IMR-90 (cell line): ENCODE measurements around the gene ALLC. TPM values are rescaled to one million over a fixed set of nuclear protein-coding genes. Genes with fewer than 3 reads are reported as not detected.

ENCODE experiments used
- ATAC-seq: fragments of 200-7000 bp; cut with Tn5 transposase; 2 replicates; pipeline ENCODE4 v1.9.1; 2020; ENCODE audit warnings: low read depth, mild to moderate bottlenecking, moderate library complexity
- BruUV-seq: library from RNA; stranded (reverse); fragments of 400-500 nt; replicated peaks from 2 replicates; lab custom pipeline; 2021; lab: Mats Ljungman, UMichigan
- CTCF ChIA-PET: fragments of 300-600 bp; formaldehyde crosslinking; extraction: SDS; loops from one replicate; lab custom pipeline; 2021; ENCODE audit warnings: antibody characterized with exemption; lab: Yijun Ruan, JAX
- POLR2A ChIA-PET: fragments of 300-600 bp; sonication (Branson Sonifier 250); formaldehyde crosslinking; loops from one replicate; lab custom pipeline; 2022; ENCODE audit warnings: antibody characterized with exemption; ENCODE audit not compliant: unreplicated experiment; lab: Charles Lee
- DNase-seq: peaks from one replicate; pipeline ENCODE4 v3.0.0; 2013
- H2AFZ ChIP-seq: replicated peaks from 2 replicates; pipeline ENCODE3; 2013; ENCODE audit warnings: low read length, mild to moderate bottlenecking; ENCODE audit not compliant: poor library complexity
- H2AK5ac ChIP-seq: 2 replicates; pipeline ENCODE4 v1.6.1; 2013; ENCODE audit warnings: low read depth, low read length, inconsistent platforms
- H2AK9ac ChIP-seq: replicated peaks from 2 replicates; pipeline ENCODE3; 2013; ENCODE audit warnings: mild to moderate bottlenecking, low read depth, low read length, moderate library complexity; ENCODE audit not compliant: poor library complexity
- H2BK120ac ChIP-seq: 2 replicates; pipeline ENCODE4 v1.6.1; 2013; ENCODE audit warnings: low read depth, low read length, inconsistent platforms
- H2BK15ac ChIP-seq: 3 replicates; pipeline ENCODE4 v1.6.1; 2013; ENCODE audit warnings: low read depth, low read length, inconsistent platforms
- H2BK20ac ChIP-seq: 2 replicates; pipeline ENCODE4 v1.6.1; 2013; ENCODE audit warnings: low read depth, mild to moderate bottlenecking, inconsistent platforms, low read length, moderate library complexity
- H2BK5ac ChIP-seq: 2 replicates; pipeline ENCODE4 v1.6.1; 2013; ENCODE audit warnings: mild to moderate bottlenecking, low read depth, low read length, inconsistent platforms; ENCODE audit not compliant: poor library complexity, severe bottlenecking
- H3K14ac ChIP-seq: replicated peaks from 2 replicates; pipeline ENCODE4 v1.6.1; 2013; ENCODE audit warnings: low read depth, low read length, inconsistent platforms
- H3K18ac ChIP-seq: 2 replicates; pipeline ENCODE4 v1.6.1; 2013; ENCODE audit warnings: low read depth, low read length, control low read depth
- H3K23ac ChIP-seq: 2 replicates; pipeline ENCODE4 v1.6.1; 2013; ENCODE audit warnings: low read depth, low read length, inconsistent platforms
- H3K27ac ChIP-seq: 2 replicates; pipeline ENCODE4 v1.5.1; 2013; ENCODE audit warnings: mild to moderate bottlenecking, control low read depth, low read length; ENCODE audit not compliant: insufficient read depth
- H3K27me3 ChIP-seq: 2 replicates; pipeline ENCODE4 v1.6.1; 2013; ENCODE audit warnings: low read length; ENCODE audit not compliant: control insufficient read depth, insufficient read depth
- H3K36me3 ChIP-seq: 2 replicates; pipeline ENCODE4 v1.6.1; 2013; ENCODE audit warnings: low read length, mixed read lengths; ENCODE audit not compliant: control insufficient read depth, insufficient read depth
- H3K4ac ChIP-seq: 2 replicates; pipeline ENCODE4 v1.6.1; 2013; ENCODE audit warnings: low read depth, low read length, inconsistent platforms
- H3K4me1 ChIP-seq: 2 replicates; pipeline ENCODE4 v1.6.1; 2013; ENCODE audit warnings: low read length, mixed read lengths; ENCODE audit not compliant: control insufficient read depth, insufficient read depth
- H3K4me2 ChIP-seq: 2 replicates; pipeline ENCODE4 v1.6.1; 2013; ENCODE audit warnings: low read depth, mild to moderate bottlenecking, control low read depth, low read length, moderate library complexity
- H3K4me3 ChIP-seq: 2 replicates; pipeline ENCODE4 v1.5.1; 2013; ENCODE audit warnings: low read depth, mild to moderate bottlenecking, control low read depth, low read length, moderate library complexity; ENCODE audit not compliant: insufficient read depth
- H3K56ac ChIP-seq: 2 replicates; pipeline ENCODE4 v1.6.1; 2013; ENCODE audit warnings: low read length, inconsistent platforms; ENCODE audit not compliant: insufficient read depth; ENCODE audit errors: extremely low read depth
- H3K79me1 ChIP-seq, 2 experiments: 2 replicates each; pipeline ENCODE4 v1.6.1; 2013; ENCODE audit warnings: low read length in 2 of 2, inconsistent platforms in 1 of 2, low read depth in 1 of 2
- H3K9ac ChIP-seq: 2 replicates; pipeline ENCODE4 v1.6.1; 2013; ENCODE audit warnings: low read depth, low read length, control low read depth
- H3K9me1 ChIP-seq: 2 replicates; pipeline ENCODE4 v1.6.1; 2013; ENCODE audit warnings: low read length, inconsistent platforms; ENCODE audit not compliant: insufficient read depth
- H3K9me3 ChIP-seq: 2 replicates; pipeline ENCODE4 v1.6.1; 2013; ENCODE audit warnings: low read length; ENCODE audit not compliant: control insufficient read depth, insufficient read depth
- H4K20me1 ChIP-seq: 2 replicates; pipeline ENCODE4 v1.6.1; 2013; ENCODE audit warnings: low read length, inconsistent platforms; ENCODE audit not compliant: insufficient read depth
- H4K5ac ChIP-seq: 2 replicates; pipeline ENCODE4 v1.6.1; 2013; ENCODE audit warnings: mild to moderate bottlenecking, low read depth, low read length, control low read depth
- H4K8ac ChIP-seq, 2 experiments: 2 replicates each; pipeline ENCODE4 v1.6.1; 2013; ENCODE audit warnings: low read depth in 2 of 2, low read length in 2 of 2, control low read depth in 1 of 2, inconsistent platforms in 1 of 2
- H4K91ac ChIP-seq: 2 replicates; pipeline ENCODE4 v1.6.1; 2013; ENCODE audit warnings: low read depth, low read length, inconsistent platforms; ENCODE audit not compliant: insufficient read depth
- POLR2A ChIP-seq: IDR thresholded peaks from 2 replicates; pipeline ENCODE4 v1.6.1; 2012; ENCODE audit warnings: mild to moderate bottlenecking, low read depth, low read length
- SMC3 ChIP-seq: fragments of 150-350 bp; IDR thresholded peaks from 2 replicates; pipeline ENCODE4 v1.6.1; 2016; ENCODE audit warnings: low read depth, mild to moderate bottlenecking, antibody characterized with exemption, low read length, moderate library complexity
- WGBS, 2 experiments: methylation state at CpG; one replicate each; pipeline versions ENCODE4 v1.1.5 to v1.1.7; 2013; ENCODE audit warnings: missing lambda C conversion rate in 2 of 2; ENCODE audit not compliant: insufficient read length in 1 of 2; ENCODE audit errors: extremely low coverage in 2 of 2; 5-methylcytosine and 5-hydroxymethylcytosine counted together
- dilution Hi-C: fragments of 300-500 bp; cut with HindIII; formaldehyde crosslinking; loops from one replicate; pipeline ENCODE4 v1.14.3; 2018; ENCODE audit warnings: low sequenced_read_pairs; ENCODE audit not compliant: unreplicated experiment
- in situ Hi-C: fragments of 300-500 bp; cut with MboI; formaldehyde crosslinking; loops from 3 replicates; pipeline ENCODE4 v1.14.3; 2019; ENCODE audit warnings: low sequenced_read_pairs, inconsistent platforms, mixed read lengths
- intact Hi-C: fragments of 100-400 bp; cut with micrococcal nuclease; formaldehyde crosslinking; loops from 2 replicates; pipeline ENCODE4 v1.10.0; 2022
- polyA plus RNA-seq, 3 experiments: library from polyadenylated mRNA; depleted of rRNA; stranded (reverse); fragments of >200 nt; gene quantifications; 2 replicates each; pipeline ENCODE4 v1.2.3, GENCODE V29; 2012; ENCODE audit warnings: low replicate concordance in 1 of 3
- total RNA-seq: library from RNA; depleted of rRNA; stranded (reverse); fragments of >200 nt; gene quantifications from 2 replicates; pipeline ENCODE4 v1.2.3, GENCODE V29; 2012
- TF ChIP-seq, protein P1 (sequence below): conservative IDR thresholded peaks from 2 replicates; pipeline ENCODE4 v1.5.1; 2012; ENCODE audit warnings: mild to moderate bottlenecking, low read depth, low read length, improper control_type of control experiment

Gene ALLC
- total and polyA plus RNA-seq, 2 of the 4 experiments (the other 2 are of a cell fraction) = not detected

DNA sequence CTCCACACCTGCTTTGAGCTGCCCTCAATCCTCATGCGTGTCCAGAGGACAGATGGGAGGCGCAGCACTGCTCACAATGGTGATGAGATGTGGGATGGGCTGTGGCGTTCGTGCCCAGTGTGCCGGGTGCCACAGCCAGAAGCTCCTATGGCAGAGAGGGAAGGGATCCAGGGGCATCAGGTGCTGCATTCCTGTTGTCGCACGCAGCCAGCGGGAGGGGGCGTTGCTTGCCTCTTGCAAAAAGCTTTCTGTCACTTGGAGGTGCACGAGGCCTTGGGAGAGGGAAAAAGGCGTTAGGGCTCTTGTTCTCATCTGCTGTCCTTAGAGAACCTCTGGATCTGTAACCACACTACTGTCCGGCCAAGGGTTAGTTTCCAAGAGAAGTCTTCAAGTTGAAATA lies 29.2 kb upstream of the ALLC start:
- Histone ChIP-seq H3K27me3 (no peaks in the 10 kb centered on the region), H2BK15ac (no peak overlapping the region), H3K4me1 (peaks cover 15% of the 10 kb centered on the region; the same call in 1 of the 2 replicates), H3K23ac (no peak overlapping the region), H2BK20ac (no peak overlapping the region), H2BK120ac (no peak overlapping the region), H3K56ac (no peak overlapping the region), H4K5ac (no peak overlapping the region), H3K36me3 (no peaks in the 10 kb centered on the region), H3K9me1 (peaks cover 16% of the 10 kb centered on the region), H3K14ac (no peak overlapping the region), H3K9me3 (peaks cover 3% of the 10 kb centered on the region; the same call in 1 of the 2 replicates), H3K4me3 (no peak overlapping the region), H3K4ac (no peak overlapping the region; the same call in 1 of the 2 replicates), H4K8ac (no peak overlapping the region), H3K4me2 (no peak overlapping the region), H3K9ac (no peak overlapping the region), H2AK5ac (no peak overlapping the region), H4K91ac (no peak overlapping the region), H2BK5ac (no peak overlapping the region), H3K27ac (no peak overlapping the region), H3K18ac (no peak overlapping the region), H3K79me1 (no peaks in the 10 kb centered on the region; a peak in 1 of 4 replicates), H2AFZ (no peak overlapping the region), H4K20me1 (no peaks in the 10 kb centered on the region), H2AK9ac (no peak overlapping the region)
- ChIA-PET CTCF (interaction anchor here (0.9 to 1.1 kb wide), 2 partner anchors 24 to 44 kb away, joined by 3 read pairs; no protein-coding TSS in a partner anchor), POLR2A (no interaction called here)
- DNase-seq (no peak), ATAC-seq (no peak)
- 63% methylated on average over 5 of the region's 12 CpGs; no CpG with 5 or more reads in 1 of the 2 experiments for WGBS, 2 experiments
- dilution Hi-C loops (no loop called here), intact Hi-C loops (no loop called here), in situ Hi-C loops (no loop called here)
- BruUV-seq = no TSS peak
- TF ChIP-seq, protein P1, sequence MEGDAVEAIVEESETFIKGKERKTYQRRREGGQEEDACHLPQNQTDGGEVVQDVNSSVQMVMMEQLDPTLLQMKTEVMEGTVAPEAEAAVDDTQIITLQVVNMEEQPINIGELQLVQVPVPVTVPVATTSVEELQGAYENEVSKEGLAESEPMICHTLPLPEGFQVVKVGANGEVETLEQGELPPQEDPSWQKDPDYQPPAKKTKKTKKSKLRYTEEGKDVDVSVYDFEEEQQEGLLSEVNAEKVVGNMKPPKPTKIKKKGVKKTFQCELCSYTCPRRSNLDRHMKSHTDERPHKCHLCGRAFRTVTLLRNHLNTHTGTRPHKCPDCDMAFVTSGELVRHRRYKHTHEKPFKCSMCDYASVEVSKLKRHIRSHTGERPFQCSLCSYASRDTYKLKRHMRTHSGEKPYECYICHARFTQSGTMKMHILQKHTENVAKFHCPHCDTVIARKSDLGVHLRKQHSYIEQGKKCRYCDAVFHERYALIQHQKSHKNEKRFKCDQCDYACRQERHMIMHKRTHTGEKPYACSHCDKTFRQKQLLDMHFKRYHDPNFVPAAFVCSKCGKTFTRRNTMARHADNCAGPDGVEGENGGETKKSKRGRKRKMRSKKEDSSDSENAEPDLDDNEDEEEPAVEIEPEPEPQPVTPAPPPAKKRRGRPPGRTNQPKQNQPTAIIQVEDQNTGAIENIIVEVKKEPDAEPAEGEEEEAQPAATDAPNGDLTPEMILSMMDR = 0 out of 2 replicates have a peak, but pooled peaks have one; percentile 8
- TF ChIP-seq SMC3 (no peak), POLR2A (no peak)
